Measurements from ENCODE around the gene CACNA1G.

CACNA1G gene

GRCh38 chr17:50609380-50610074 lies 49.0 kb downstream of the CACNA1G start:
- Histone ChIP-seq H3K9me3 (ENCODE audit: insufficient read depth, low read depth, low read length) (no peaks in the 10 kb centered on the region), H3K9ac (ENCODE audit: low read depth, low read length) (no peak overlapping the region)

GRCh38 chr17:50611634-50612033 lies 51.1 kb downstream of the CACNA1G start:
- Histone ChIP-seq H3K36me3 (ENCODE audit: insufficient read depth, low read depth, low read length) (no peaks in the 10 kb centered on the region), H3K27ac (ENCODE audit: low read length) (no peak overlapping the region), H3K4me3 (ENCODE audit: low read length) (no peak overlapping the region), H3K9ac (ENCODE audit: low read depth, low read length) (no peak overlapping the region), H3K27me3 (ENCODE audit: insufficient read depth, low read length) (no peaks in the 10 kb centered on the region), H3K9me3 (ENCODE audit: insufficient read depth, low read depth, low read length) (no peaks in the 10 kb centered on the region), H3K4me1 (ENCODE audit: insufficient read depth, low read length) (no peaks in the 10 kb centered on the region; the same call in 1 of the 2 replicates)

More at GRCh38 chr17:50609380-50610074, 49.0 kb downstream of the CACNA1G start:
- Histone ChIP-seq H3K4me1 (ENCODE audit: insufficient read depth, low read length) (no peaks in the 10 kb centered on the region; the same call in 1 of the 2 replicates), H3K27me3 (ENCODE audit: insufficient read depth, low read length) (no peaks in the 10 kb centered on the region), H3K27ac (ENCODE audit: low read length) (no peak overlapping the region), H3K4me3 (ENCODE audit: low read length) (no peak overlapping the region), H3K36me3 (ENCODE audit: insufficient read depth, low read depth, low read length) (no peaks in the 10 kb centered on the region)

- Histone ChIP-seq H3K36me3 (ENCODE audit: insufficient read depth, low read depth, low read length) (no peaks in the 10 kb centered on the region), H3K4me1 (ENCODE audit: insufficient read depth, low read length) (no peaks in the 10 kb centered on the region; the same call in 1 of the 2 replicates), H3K9ac (ENCODE audit: low read depth, low read length) (no peak overlapping the region), H3K4me3 (ENCODE audit: low read length) (no peak overlapping the region), H3K27ac (ENCODE audit: low read length) (no peak overlapping the region), H3K27me3 (ENCODE audit: insufficient read depth, low read length) (no peaks in the 10 kb centered on the region), H3K9me3 (ENCODE audit: insufficient read depth, low read depth, low read length) (no peaks in the 10 kb centered on the region)
Observed at GRCh38 chr17:50612281-50612680, 51.8 kb downstream of the CACNA1G start.

GRCh38 chr17:50613007-50613992 lies 52.8 kb downstream of the CACNA1G start:
- Histone ChIP-seq H3K36me3 (ENCODE audit: insufficient read depth, low read depth, low read length) (no peaks in the 10 kb centered on the region), H3K27me3 (ENCODE audit: insufficient read depth, low read length) (no peaks in the 10 kb centered on the region), H3K4me1 (ENCODE audit: insufficient read depth, low read length) (no peaks in the 10 kb centered on the region; the same call in 1 of the 2 replicates), H3K9me3 (ENCODE audit: insufficient read depth, low read depth, low read length) (no peaks in the 10 kb centered on the region), H3K27ac (ENCODE audit: low read length) (no peak overlapping the region), H3K4me3 (ENCODE audit: low read length) (no peak overlapping the region), H3K9ac (ENCODE audit: low read depth, low read length) (no peak overlapping the region)

- Histone ChIP-seq H3K27ac (ENCODE audit: low read length) (no peak overlapping the region), H3K4me1 (ENCODE audit: insufficient read depth, low read length) (no peaks in the 10 kb centered on the region; the same call in 1 of the 2 replicates), H3K27me3 (ENCODE audit: insufficient read depth, low read length) (no peaks in the 10 kb centered on the region), H3K36me3 (ENCODE audit: insufficient read depth, low read depth, low read length) (no peaks in the 10 kb centered on the region), H3K9ac (ENCODE audit: low read depth, low read length) (no peak overlapping the region), H3K4me3 (ENCODE audit: low read length) (no peak overlapping the region), H3K9me3 (ENCODE audit: insufficient read depth, low read depth, low read length) (no peaks in the 10 kb centered on the region)
Observed at GRCh38 chr17:50614471-50615051, 54.0 kb downstream of the CACNA1G start.

DNA sequence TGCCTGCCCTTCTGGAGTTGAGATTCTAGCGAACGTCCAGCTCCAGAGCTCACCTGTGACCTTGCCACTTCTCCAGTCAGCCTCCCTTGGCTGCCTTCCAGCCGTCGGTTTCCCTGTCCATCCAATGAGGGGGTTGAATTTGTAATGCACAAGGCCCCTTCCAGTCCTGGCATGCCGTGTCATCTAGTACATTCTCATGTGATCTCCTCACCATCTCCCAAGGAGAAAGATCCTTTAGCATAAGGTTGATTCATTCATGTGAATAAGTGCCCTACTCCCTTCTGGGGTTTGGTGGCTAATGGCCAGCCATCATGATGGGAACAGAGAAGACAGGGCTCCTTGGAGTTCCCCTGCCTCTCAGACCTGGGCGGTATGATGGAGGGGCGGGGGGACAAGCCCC lies 55.3 kb downstream of the CACNA1G start:
- Histone ChIP-seq H3K27me3 (ENCODE audit: insufficient read depth, low read length) (no peaks in the 10 kb centered on the region), H3K27ac (ENCODE audit: low read length) (no peak overlapping the region), H3K9ac (ENCODE audit: low read depth, low read length) (no peak overlapping the region), H3K4me1 (ENCODE audit: insufficient read depth, low read length) (no peaks in the 10 kb centered on the region; the same call in 1 of the 2 replicates), H3K4me3 (ENCODE audit: low read length) (no peak overlapping the region), H3K36me3 (ENCODE audit: insufficient read depth, low read depth, low read length) (no peaks in the 10 kb centered on the region), H3K9me3 (ENCODE audit: insufficient read depth, low read depth, low read length) (no peaks in the 10 kb centered on the region)

DNA sequence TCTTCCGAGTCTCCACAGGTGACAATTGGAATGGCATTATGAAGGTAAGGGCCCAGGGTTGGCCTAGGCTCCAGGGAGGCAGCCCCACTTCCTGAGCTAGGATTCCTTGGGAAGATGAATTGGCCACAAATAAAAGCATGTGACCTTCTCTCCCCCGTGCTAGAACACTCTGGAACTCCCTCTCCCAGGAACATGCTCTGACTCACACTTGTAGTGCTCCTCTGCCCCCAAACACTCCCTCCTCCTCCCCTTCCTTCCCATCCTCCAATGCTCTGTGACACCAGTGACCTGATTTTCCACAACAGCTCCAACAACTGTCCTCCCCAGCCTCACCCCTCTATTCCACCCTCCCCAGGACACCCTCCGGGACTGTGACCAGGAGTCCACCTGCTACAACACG lies 57.8 kb downstream of the CACNA1G start:
- H3K27me3 ChIP-seq (ENCODE audit: insufficient read depth, low read length): peaks cover 6% of the 10 kb centered on the region; the same call in 1 of the 2 replicates
- H3K36me3 ChIP-seq (ENCODE audit: insufficient read depth, low read depth, low read length): no peaks in the 10 kb centered on the region
- H3K9ac ChIP-seq (ENCODE audit: low read depth, low read length): no peak overlapping the region
- no peak overlapping the region for H3K27ac ChIP-seq (ENCODE audit: low read length)
- no peak overlapping the region for H3K4me3 ChIP-seq (ENCODE audit: low read length)
- no peaks in the 10 kb centered on the region for H3K9me3 ChIP-seq (ENCODE audit: insufficient read depth, low read depth, low read length)
- H3K4me1 ChIP-seq (ENCODE audit: insufficient read depth, low read length): no peaks in the 10 kb centered on the region; the same call in 1 of the 2 replicates

DNA sequence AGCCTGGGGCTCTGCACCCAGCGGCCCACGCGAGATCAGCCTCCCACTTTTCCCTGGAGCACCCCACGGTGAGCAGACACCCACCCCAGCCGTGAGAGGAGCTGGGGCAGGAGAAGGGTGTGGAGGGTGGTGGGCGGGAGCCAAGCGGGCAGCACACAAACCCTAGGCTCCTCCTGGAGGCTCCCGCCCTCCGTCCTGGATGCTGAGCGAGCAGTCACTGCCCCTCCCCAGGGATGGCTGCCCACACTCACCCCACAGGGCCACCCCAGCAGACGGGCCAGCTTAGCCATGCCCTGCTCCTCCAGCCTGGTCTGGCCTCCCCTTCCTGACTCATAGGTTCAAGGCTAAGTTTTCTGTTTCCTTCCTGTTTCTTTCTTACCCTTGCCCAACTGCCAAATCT lies 58.4 kb downstream of the CACNA1G start:
- H3K36me3 ChIP-seq (ENCODE audit: insufficient read depth, low read depth, low read length): no peaks in the 10 kb centered on the region
- no peaks in the 10 kb centered on the region; the same call in 1 of the 2 replicates for H3K4me1 ChIP-seq (ENCODE audit: insufficient read depth, low read length)
- H3K9ac ChIP-seq (ENCODE audit: low read depth, low read length): no peak overlapping the region
- no peak overlapping the region for H3K4me3 ChIP-seq (ENCODE audit: low read length)
- H3K27ac ChIP-seq (ENCODE audit: low read length): no peak overlapping the region
- no peaks in the 10 kb centered on the region for H3K9me3 ChIP-seq (ENCODE audit: insufficient read depth, low read depth, low read length)
- peaks cover 6% of the 10 kb centered on the region; the same call in 1 of the 2 replicates for H3K27me3 ChIP-seq (ENCODE audit: insufficient read depth, low read length)

- H3K9ac ChIP-seq (ENCODE audit: low read depth, low read length): no peak overlapping the region
- H3K4me3 ChIP-seq (ENCODE audit: low read length): no peak overlapping the region
- peaks cover 6% of the 10 kb centered on the region; the same call in 1 of the 2 replicates for H3K27me3 ChIP-seq (ENCODE audit: insufficient read depth, low read length)
Observed at GRCh38 chr17:50619489-50619888, 59.0 kb downstream of the CACNA1G start.

DNA sequence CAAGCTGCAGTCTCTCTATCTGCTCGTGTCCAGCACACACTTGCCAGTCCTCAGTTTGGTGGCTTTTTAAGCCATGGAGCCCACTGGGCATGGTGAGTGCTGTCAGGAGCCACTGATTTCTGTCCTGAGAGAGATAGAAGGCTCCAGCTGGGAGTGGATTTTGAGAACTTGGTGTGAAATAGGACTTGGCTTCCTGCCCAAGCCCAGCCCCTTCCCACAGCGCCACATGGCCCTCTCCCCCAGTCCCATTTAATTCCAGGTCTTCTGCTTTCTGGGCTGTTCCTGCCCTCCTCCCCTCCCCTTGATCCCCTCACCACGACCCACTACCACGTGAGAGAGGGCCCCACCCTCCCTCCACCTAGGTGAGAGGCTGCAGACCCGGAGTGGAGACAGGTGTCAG lies 59.7 kb downstream of the CACNA1G start:
- Histone ChIP-seq H3K36me3 (ENCODE audit: insufficient read depth, low read depth, low read length) (no peaks in the 10 kb centered on the region), H3K4me3 (ENCODE audit: low read length) (no peak overlapping the region), H3K9me3 (ENCODE audit: insufficient read depth, low read depth, low read length) (no peaks in the 10 kb centered on the region), H3K4me1 (ENCODE audit: insufficient read depth, low read length) (no peaks in the 10 kb centered on the region; the same call in 1 of the 2 replicates), H3K9ac (ENCODE audit: low read depth, low read length) (no peak overlapping the region), H3K27me3 (ENCODE audit: insufficient read depth, low read length) (peaks cover 6% of the 10 kb centered on the region; the same call in 1 of the 2 replicates), H3K27ac (ENCODE audit: low read length) (no peak overlapping the region)

More at GRCh38 chr17:50619489-50619888, 59.0 kb downstream of the CACNA1G start:
- Histone ChIP-seq H3K36me3 (ENCODE audit: insufficient read depth, low read depth, low read length) (no peaks in the 10 kb centered on the region), H3K27ac (ENCODE audit: low read length) (no peak overlapping the region), H3K4me1 (ENCODE audit: insufficient read depth, low read length) (no peaks in the 10 kb centered on the region; the same call in 1 of the 2 replicates), H3K9me3 (ENCODE audit: insufficient read depth, low read depth, low read length) (no peaks in the 10 kb centered on the region)

DNA sequence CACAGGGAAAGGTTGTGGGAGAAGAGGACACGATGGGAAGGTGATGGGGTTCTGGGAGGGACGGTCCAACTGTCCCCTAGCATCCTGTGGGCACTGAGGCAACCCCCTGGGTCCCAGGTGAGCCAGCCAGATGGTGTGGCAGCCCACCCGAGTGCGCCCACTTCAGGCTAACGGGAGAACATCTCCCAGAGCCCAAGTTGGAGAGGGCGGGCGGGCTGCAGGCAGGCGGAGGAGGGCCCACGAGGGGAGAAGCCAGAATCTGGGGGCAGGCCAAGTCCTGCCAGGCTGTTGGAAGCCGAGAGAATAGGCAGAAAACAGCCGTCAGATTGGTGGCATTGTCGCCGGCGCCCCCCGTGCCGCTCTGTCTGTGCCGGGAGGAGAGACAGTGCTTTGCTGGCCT lies 60.3 kb downstream of the CACNA1G start:
- Histone ChIP-seq H3K9ac (ENCODE audit: low read depth, low read length) (no peak overlapping the region), H3K4me1 (ENCODE audit: insufficient read depth, low read length) (no peaks in the 10 kb centered on the region; the same call in 1 of the 2 replicates)

More for the DNA sequence above, 60.3 kb downstream of the CACNA1G start:
- no peak overlapping the region for H3K27ac ChIP-seq (ENCODE audit: low read length)
- H3K9me3 ChIP-seq (ENCODE audit: insufficient read depth, low read depth, low read length): no peaks in the 10 kb centered on the region
- H3K4me3 ChIP-seq (ENCODE audit: low read length): peak overlapping the region; percentile 37; the same call in 1 of the 2 replicates
- H3K36me3 ChIP-seq (ENCODE audit: insufficient read depth, low read depth, low read length): no peaks in the 10 kb centered on the region
- peaks cover 6% of the 10 kb centered on the region; the same call in 1 of the 2 replicates for H3K27me3 ChIP-seq (ENCODE audit: insufficient read depth, low read length)

Measured in iPS-20b (cell line).